Esophagus muscularis mucosa (tissue), 4 donors: Measurements from ENCODE around the gene DCHS1. TPM values are rescaled to one million over a fixed set of nuclear protein-coding genes. Genes with fewer than 3 reads are reported as not detected.
"Not testable (repeated sequence)": the region's sequence is repeated elsewhere in the genome, so short reads cannot be mapped to it uniquely, and the experiment has no call there.

Source experiments
- DNase-seq: peaks from one replicate; pipeline ENCODE4 v3.0.0-alpha.2; 2017; ENCODE audit errors: extremely low spot score
- H3K27ac ChIP-seq, 4 donors: fragments of 200-600 bp; sonication (generic); replicated peaks in 1 of 4; 1 replicate in 3 of 4; 2 replicates in 1 of 4; pipeline ENCODE4 v1.5.1; 2016 to 2019; ENCODE audit warnings: mild to moderate bottlenecking in 1 of 4
- H3K27me3 ChIP-seq, 4 donors: fragments of 200-600 bp; sonication (generic); one replicate each; pipeline versions ENCODE4 v1.5.1 to v1.6.0; 2016 to 2019
- H3K36me3 ChIP-seq, 4 donors: fragments of 200-600 bp; sonication (generic); one replicate each; pipeline ENCODE4 v1.5.1; 2016 to 2019
- H3K4me1 ChIP-seq, 4 donors: fragments of 200-600 bp; sonication (generic); one replicate each; pipeline ENCODE4 v1.5.1; 2016 to 2019
- H3K4me3 ChIP-seq, 4 donors: fragments of 200-600 bp; sonication (generic); 1 replicate in 2 of 4; 2 replicates in 2 of 4; pipeline ENCODE4 v1.5.1; 2016 to 2019; ENCODE audit warnings: mild to moderate bottlenecking in 4 of 4, moderate library complexity in 1 of 4
- H3K9me3 ChIP-seq, 4 donors: fragments of 200-600 bp; sonication (generic); 1 replicate in 3 of 4; 2 replicates in 1 of 4; pipeline ENCODE4 v1.5.1; 2016 to 2019
- EP300 ChIP-seq: sonication (generic); formaldehyde crosslinking; IDR thresholded peaks from one replicate; pipeline ENCODE4 v1.6.1; 2017; ENCODE audit warnings: antibody characterized with exemption
- POLR2A ChIP-seq: fragments of 450-650 bp; IDR thresholded peaks from one replicate; pipeline ENCODE4 v1.6.1; 2017; ENCODE audit warnings: antibody characterized with exemption, moderate library complexity, mild to moderate bottlenecking, low read depth
- POLR2AphosphoS5 ChIP-seq, 2 donors: sonication (generic); formaldehyde crosslinking; IDR thresholded peaks; one replicate each; pipeline ENCODE4 v1.6.1; 2017; ENCODE audit warnings: antibody characterized with exemption in 2 of 2
- WGBS: methylation state at CpG from one replicate; pipeline ENCODE4 v1.1.5; 2018; 5-methylcytosine and 5-hydroxymethylcytosine counted together
- intact Hi-C: fragments of 100-400 bp; cut with DNase I; formaldehyde crosslinking; loops from one replicate; pipeline ENCODE4 v1.15.1; 2023
- total RNA-seq, 4 donors: library from RNA; depleted of rRNA; stranded (reverse); fragments of >200 nt; gene quantifications; one replicate each; pipeline versions ENCODE4 v1.1.0 to v1.2.1, GENCODE V29; 2016
- TF ChIP-seq, protein P1 (sequence below), 3 experiments: fragments of 200-600 bp in 2 of 3; fragments of 450-650 bp in 1 of 3; sonication (generic) in 2 of 3; IDR thresholded peaks; one replicate each; pipeline ENCODE4 v1.5.1; 2017 to 2019; ENCODE audit warnings: antibody characterized with exemption in 3 of 3, mild to moderate bottlenecking in 2 of 3, moderate library complexity in 1 of 3

The DCHS1 gene
- total RNA-seq, 4 donors from 2014 or later = 27.0 to 60.9 (median 34.0) TPM

DNA sequence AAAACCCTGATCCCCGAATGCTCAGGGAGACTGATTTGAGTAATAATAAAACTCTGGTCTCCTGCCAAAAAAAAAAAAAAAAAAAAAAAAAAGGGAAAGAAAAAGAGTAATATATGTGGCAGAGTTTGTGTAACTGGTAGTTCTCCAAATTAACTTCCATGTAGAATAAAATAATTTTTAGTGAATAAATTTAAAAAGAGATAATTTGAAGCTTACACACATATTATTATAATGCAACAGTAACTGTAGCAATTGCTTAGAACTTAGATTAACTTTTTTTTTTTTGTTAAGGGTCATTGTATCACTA is 38.6 kb upstream of the DCHS1 start:
- no peak for DNase-seq
- no peaks in the 10 kb centered on the region for H3K27me3 ChIP-seq
- H3K4me1 ChIP-seq = peaks cover 14 to 28% (median 23%) of the 10 kb centered on the region in 4 donors
- no peaks in the 10 kb centered on the region for H3K9me3 ChIP-seq
- TF ChIP-seq EP300 = no peak
- TF ChIP-seq, protein P1, sequence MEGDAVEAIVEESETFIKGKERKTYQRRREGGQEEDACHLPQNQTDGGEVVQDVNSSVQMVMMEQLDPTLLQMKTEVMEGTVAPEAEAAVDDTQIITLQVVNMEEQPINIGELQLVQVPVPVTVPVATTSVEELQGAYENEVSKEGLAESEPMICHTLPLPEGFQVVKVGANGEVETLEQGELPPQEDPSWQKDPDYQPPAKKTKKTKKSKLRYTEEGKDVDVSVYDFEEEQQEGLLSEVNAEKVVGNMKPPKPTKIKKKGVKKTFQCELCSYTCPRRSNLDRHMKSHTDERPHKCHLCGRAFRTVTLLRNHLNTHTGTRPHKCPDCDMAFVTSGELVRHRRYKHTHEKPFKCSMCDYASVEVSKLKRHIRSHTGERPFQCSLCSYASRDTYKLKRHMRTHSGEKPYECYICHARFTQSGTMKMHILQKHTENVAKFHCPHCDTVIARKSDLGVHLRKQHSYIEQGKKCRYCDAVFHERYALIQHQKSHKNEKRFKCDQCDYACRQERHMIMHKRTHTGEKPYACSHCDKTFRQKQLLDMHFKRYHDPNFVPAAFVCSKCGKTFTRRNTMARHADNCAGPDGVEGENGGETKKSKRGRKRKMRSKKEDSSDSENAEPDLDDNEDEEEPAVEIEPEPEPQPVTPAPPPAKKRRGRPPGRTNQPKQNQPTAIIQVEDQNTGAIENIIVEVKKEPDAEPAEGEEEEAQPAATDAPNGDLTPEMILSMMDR (IDR thresholded peaks at IDR 0.05) = no peak
- no peak for TF ChIP-seq POLR2A
- 8% methylated on average over 1 of the region's 1 CpG for WGBS
- intact Hi-C loops = no loop called here
- H3K36me3 ChIP-seq = no peaks in the 10 kb centered on the region
- no peak overlapping the region for H3K4me3 ChIP-seq
- H3K27ac ChIP-seq = peak overlapping the region; percentile 35 to 70 (median 66)

DNA sequence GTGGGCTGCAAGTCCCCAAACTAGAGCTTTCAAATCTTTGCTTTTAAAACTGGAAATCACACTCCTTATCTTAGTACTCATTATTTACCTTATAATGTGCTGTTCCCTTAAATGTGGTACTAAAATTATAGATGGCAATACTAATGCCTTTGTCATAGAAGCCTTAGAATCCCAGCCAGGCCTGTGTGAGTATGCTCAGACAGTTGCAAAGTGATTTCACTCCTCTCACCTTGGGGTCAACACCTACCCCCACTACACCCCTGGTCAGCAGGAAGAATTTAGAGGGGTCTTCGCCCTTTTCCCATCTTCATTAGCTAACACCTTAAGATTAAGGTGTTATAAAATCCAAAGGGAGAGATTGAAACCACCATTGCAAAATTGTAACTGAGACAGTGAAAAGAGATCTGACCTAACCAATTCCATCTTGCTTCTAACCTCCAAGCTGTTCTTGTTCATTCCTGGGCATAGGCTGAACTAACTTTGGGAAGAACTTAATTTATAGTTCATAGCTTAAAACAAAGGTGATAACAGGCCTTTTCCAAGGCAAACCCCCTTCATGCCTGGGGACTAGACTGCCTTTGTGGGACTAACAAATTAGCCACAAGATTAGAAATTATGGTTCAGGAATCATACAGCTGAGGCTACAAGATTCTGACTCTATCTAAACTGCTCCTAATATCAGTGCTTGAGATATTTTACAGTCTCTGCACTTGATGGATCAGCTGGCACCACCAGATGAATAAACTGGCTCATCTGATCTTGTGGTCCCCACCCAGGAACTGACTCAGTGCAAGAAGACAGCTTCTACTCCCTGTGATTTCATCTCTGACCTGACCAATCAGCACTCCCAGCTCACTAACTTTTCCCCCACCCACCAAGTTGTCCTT is 38.0 kb upstream of the DCHS1 start:
- Histone ChIP-seq H3K4me1 (peaks cover 14 to 28% (median 23%) of the 10 kb centered on the region in 4 donors), H3K27ac (peak overlapping the region; percentile 24 to 57 (median 49)), H3K4me3 (no peak overlapping the region), H3K36me3 (no peaks in the 10 kb centered on the region), H3K9me3 (no peaks in the 10 kb centered on the region), H3K27me3 (no peaks in the 10 kb centered on the region)
- intact Hi-C loops = no loop called here
- 95% methylated on average over 1 of the region's 1 CpG for WGBS
- no peak for DNase-seq
- TF ChIP-seq POLR2AphosphoS5 (IDR thresholded peaks at IDR 0.05) (peak in 1 of 2 donors; percentile 19), POLR2A (no peak), EP300 (no peak)
- TF ChIP-seq, protein P1 (IDR thresholded peaks at IDR 0.05) = no peak

DNA sequence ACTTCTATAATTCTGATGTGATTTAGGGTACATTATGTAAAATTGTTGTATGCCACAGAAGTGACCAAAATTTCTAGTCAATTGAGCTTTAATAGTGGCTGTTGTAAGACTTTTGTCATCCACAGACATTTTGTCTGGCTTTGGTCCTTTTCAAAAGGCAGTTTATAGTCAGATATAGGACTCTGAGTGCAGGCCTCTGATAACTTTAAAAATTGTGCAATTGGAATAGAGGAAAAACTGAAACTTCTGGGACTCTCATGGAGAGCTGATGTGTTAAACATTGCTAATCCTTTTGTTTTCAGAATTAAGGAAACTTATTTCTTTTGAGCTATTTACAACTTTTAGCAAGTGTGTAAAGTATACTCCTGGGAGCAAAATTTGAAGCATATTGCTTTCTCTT is 36.5 kb upstream of the DCHS1 start:
- H3K4me3 ChIP-seq = no peak overlapping the region
- H3K36me3 ChIP-seq = no peaks in the 10 kb centered on the region
- H3K4me1 ChIP-seq = peaks cover 14 to 28% (median 23%) of the 10 kb centered on the region in 4 donors
- H3K9me3 ChIP-seq = no peaks in the 10 kb centered on the region
- DNase-seq = no peak
- H3K27ac ChIP-seq = no peak overlapping the region
- no peak for TF ChIP-seq POLR2A
- TF ChIP-seq, protein P1 (IDR thresholded peaks at IDR 0.05) = no peak
- no peak for TF ChIP-seq POLR2AphosphoS5 (IDR thresholded peaks at IDR 0.05)
- no peak for TF ChIP-seq EP300
- intact Hi-C loops = no loop called here
- no peaks in the 10 kb centered on the region for H3K27me3 ChIP-seq

DNA sequence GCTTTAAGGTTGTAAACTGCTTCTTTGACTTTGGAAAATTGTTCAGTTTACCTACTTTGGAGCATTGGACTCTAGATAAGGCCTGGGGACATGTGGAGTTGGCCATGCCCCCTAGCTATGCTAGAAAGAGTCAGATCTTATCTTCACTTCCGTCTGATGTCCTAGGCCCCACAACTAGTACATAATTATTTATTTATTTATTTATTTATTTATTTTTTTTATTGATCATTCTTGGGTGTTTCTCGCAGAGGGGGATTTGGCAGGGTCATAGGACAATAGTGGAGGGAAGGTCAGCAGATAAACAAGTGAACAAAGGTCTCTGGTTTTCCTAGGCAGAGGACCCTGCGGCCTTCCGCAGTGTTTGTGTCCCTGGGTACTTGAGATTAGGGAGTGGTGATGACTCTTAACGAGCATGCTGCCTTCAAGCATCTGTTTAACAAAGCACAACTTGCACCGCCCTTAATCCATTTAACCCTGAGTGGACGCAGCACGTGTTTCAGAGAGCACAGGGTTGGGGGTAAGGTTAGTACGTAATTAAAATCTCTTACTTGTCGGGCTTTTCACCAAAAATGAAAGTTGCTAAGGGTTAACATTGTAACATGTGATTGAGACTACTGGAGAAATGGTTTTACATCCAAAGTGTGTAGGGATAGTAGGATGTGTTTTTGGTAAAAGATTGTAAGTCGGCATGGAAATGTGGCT is 35.0 kb upstream of the DCHS1 start:
- 94% methylated on average over 6 of the region's 11 CpGs for WGBS
- H3K4me3 ChIP-seq, H3K9me3 ChIP-seq, H3K36me3 ChIP-seq, intact Hi-C loops, H3K27me3 ChIP-seq, H3K27ac ChIP-seq, DNase-seq: not testable (repeated sequence)
- H3K4me1 ChIP-seq = peaks cover 11 to 22% (median 16%) of the 10 kb centered on the region in 4 donors

DNA sequence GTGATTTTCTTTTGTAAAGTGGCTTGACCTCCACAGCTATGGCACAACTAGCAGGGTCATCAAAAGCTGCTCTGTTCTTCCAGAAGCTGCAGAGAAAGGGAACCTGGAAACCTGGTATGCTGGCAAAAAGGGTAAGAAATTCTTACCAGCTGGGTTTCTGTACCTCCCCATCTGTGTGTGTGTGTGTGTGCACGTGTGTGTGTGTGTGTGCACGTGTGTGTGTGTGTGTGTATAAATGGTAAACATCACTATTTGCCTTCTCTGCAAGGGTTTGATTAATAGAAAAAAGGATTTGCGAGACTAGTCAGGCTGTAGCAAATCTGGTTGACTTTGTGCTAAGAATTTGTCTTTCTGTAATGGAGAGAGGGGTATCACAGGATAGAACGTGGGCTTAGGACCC is 32.3 kb upstream of the DCHS1 start:
- WGBS = 83% methylated on average over 2 of the region's 4 CpGs
- no peaks in the 10 kb centered on the region for H3K9me3 ChIP-seq
- no peak overlapping the region for H3K27ac ChIP-seq
- H3K36me3 ChIP-seq = no peaks in the 10 kb centered on the region
- no peak for DNase-seq
- no peak for TF ChIP-seq POLR2A
- no peak for TF ChIP-seq POLR2AphosphoS5 (IDR thresholded peaks at IDR 0.05)
- TF ChIP-seq, protein P1 (IDR thresholded peaks at IDR 0.05) = no peak
- TF ChIP-seq EP300 = no peak
- no peak overlapping the region for H3K4me3 ChIP-seq
- H3K27me3 ChIP-seq = no peaks in the 10 kb centered on the region
- intact Hi-C loops = no loop called here
- peaks cover 5% of the 10 kb centered on the region in 4 donors for H3K4me1 ChIP-seq
